HG03432 (cell line): ENCODE data around the gene ADAT3.

ENCODE experiments used
- ATAC-seq: cut with Tn5 transposase; IDR thresholded peaks from one replicate; pipeline ENCODE4 v1.9.1; 2021; ENCODE audit warnings: mild to moderate bottlenecking, moderate library complexity; ENCODE audit not compliant: unreplicated experiment

ADAT3 gene

DNA sequence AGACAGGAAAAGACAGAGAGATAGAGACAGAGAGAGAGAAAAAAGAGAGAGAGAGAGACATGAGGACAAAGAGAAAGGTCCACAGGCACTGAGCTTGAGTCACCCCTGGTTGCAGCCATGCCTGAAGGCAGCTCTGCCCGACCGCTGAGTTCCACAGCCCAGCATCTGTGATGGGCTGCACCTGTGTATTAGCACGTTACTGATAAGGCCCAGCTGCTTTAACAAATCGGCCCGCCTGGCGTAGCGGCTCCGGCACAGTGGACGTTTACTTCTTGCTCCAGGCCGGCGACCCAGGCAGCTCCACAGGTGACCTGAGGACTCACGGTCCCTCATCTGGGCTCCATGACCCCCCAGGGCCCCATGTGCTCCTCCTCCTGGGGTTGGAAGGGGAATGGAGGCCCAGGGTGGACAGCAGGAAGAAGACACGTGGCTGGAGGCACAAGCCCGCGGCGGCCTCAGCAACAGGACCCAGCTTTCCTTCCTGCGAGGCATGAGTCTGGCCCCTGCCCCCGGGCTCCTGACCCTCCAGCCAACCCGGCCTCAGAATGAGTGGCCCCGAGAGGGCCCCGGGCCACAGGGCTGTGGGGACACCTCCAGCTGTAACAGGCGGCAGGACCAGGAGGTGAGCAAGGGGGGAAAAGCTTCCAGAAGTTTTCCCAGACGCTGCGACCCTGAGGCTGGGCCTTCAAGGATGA lies 31.9 kb downstream of the ADAT3 start:
- ATAC-seq: no peak

DNA sequence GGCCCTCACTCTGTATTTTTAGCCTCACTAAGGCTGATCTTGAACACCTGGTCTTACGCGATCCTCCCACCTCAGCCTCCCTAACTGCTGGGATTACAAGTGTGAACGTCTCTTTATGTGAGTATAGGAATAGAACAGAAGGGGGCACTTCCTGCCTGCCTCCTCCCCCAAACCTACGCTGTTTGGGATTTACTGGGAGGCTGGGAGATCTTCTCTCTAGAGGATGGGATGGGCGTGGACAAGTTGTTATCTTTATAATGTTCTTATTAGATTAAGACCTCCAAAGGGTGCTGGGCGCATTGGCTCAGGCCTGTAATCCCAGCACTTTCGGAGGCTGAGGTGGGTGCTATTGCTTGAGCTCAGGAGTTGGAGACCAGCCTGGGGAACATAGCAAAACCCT lies 32.9 kb downstream of the ADAT3 start:
- no peak for ATAC-seq

DNA sequence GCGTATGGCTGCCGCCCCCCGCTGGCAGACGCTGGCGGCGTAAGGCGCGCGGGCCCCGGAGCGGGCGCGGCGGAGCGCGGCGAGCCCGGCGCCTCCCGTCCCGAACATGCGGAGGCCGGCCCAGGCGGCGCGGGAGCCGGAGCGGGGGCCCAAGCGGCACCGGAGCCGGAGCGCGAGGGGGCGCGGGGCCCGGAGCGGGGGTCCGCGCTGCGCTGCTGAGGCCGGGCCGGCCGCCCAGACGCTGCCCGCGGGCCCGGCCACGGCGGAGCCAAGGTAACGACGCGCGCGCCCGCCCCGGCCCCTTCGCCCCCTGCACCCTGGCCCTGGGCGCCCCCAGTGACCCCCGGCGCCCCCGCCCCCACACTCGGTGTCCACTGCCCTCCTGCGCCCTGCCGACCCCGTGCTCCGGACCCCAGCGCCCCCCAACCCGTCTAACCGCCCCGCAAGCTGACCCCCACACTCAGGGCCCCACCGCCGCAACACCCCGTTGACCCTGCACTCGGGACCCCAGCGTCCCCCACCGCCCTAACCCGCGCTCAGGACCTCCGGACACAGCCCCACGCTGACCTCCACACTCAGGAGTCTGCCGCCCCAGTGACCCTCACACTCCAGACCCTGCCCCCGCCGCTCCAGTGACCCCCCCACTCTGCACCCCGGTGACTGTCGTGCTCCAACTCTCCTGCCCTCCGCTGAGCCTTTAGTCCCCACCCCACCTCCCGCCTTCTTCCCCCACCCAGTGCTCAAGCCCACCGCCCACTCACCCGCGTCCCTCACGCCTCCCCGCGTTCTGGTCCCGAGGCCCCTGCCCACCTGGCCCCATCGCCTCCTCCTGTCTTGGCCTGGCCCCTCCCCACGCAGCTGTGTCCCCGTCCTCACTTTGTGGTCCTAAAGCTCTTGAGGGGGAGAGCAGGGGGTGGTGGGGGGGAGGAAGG lies 36.2 kb downstream of the ADAT3 start, which contains the start of gene CSNK1G2:
Gene CSNK1G2, plus strand, starts transcription at position 27 of the 932 bp plus-strand sequence. CDS start 28,601 bp downstream, outside the sequence.
- no peak for ATAC-seq

DNA sequence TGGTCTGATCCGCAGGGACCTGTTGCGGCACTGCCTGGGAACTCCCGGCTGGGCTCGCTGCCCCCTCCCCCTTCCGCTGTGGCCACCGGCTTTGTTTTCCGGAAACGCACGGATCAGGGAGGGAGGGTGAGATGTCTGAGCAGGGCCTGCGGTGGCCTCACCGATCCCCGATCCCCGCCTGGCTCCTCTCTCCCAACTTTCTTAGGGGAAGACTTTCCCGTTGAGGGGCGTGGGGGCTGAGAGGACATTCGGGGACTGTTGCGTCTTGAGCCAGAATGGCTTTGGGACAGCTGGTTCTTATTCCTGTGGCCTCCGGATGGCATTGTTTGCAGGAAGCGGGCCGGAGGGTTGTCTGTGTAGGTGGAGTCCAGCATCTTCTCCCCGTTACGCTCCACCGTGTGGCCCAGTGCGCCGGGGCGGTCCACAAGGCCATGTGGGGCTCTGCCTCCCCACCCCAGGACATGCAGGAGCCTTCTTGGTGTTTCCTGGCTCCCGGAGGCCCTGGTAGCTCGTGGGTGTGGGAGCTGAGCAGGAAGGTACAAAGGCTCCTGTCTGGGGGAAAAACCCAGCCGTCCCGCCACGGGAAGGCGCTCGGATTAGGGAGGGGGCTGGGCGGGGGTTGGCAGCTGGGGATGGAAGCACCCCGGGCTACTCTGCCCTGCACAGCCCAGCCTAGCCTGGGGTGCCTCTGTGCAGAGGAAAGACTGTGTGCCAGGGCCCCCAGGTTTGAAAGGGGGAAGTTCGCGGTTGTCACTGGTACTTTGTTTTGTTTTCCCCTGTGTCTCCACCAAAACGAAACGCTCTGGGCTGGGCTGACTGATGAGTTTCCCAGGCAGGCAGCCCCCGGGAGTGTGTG lies 37.1 kb downstream of the ADAT3 start:
- peak; percentile 35 for ATAC-seq

DNA sequence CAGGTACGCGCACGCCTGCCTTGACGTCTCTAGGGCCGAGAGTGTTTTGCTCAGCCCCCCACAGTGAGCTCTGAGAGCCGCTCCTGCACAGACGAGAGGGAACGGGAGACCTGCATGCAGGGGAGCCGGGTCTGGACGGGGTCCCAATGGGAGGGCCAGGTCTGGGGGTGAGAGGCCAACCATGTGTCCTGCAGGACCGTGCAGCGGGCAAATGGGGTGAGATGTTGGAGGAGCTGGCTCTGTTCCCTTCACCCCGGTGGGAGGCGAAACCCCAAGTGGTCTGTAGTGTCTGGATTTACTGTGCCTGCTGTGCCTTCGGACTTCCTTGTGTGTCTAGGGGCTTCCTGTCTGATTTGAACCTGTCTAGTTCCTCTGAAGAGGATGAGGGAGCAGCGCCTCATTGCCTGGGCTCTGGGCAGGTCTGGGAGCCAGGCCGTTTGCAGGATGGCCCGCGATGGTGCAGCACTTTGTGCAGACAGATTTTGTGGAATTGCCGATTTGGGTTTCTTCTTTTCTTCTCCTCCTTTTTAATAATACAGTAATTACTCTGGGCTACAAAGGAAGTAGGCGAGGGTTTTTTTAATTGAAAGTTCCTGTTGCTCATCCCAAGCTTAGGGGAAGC lies 37.8 kb downstream of the ADAT3 start:
- ATAC-seq: no peak

DNA sequence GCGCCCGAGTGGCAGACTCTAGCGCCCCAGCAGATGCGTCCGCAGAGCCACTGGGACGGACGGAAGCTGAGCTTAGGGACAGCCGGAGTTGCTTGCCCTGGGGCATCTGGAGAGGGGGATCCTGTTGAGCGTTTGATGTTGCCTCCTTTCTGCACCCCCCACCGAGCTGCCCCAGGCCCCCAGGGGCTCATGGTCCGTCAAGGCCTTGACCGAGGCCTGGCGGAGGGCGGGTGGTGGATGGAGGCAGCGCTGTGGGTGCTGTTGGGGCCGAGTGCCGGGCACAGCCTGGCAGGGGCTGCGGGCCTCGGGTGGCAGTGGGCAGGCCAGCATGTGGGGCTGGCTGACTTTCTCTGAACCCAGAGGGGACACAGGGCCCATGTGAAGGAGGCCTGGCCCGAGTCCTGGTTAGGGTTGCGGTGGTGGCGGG lies 38.5 kb downstream of the ADAT3 start:
- no peak for ATAC-seq

DNA sequence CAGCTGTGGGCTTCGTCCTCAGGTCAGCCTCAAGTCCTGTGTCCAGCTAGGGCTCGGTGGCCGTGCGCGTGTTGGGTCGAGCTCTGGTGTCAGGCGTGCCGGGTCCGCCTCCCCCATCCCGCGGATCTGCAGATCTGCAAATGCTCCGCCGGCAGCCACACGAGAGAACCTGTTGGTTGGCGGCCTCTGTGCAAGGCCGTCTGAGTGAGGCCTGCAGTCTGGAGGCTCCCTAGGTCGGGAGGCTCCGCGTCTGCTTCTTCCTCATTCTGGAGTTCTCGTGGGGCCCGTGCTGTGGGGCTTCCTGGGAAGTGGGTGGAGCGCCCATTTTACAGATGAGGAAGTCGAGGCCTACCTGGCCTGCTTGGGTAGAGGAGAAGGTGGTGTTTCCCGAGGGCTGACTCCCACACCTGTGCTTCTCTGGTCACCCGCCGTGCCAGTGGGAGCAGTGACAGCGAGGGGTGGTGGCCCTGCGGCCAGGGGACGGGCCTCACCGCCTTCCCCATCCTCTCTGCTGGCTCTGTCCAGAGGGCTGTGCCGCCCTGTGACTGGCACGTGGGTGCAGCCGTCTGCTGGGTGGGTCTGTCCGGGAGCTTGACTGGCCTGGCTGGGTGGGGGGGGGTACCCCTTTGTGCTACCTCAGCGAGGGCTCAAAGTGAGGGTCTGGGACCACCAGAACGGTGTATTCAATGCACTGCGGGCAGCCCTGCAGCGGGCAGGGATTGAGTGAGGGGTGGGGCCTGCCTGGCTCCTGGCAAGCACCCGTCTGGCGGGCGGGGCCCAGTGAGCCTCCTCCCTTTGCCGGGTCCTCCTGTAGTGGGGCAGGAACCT lies 39.1 kb downstream of the ADAT3 start:
- no peak for ATAC-seq

DNA sequence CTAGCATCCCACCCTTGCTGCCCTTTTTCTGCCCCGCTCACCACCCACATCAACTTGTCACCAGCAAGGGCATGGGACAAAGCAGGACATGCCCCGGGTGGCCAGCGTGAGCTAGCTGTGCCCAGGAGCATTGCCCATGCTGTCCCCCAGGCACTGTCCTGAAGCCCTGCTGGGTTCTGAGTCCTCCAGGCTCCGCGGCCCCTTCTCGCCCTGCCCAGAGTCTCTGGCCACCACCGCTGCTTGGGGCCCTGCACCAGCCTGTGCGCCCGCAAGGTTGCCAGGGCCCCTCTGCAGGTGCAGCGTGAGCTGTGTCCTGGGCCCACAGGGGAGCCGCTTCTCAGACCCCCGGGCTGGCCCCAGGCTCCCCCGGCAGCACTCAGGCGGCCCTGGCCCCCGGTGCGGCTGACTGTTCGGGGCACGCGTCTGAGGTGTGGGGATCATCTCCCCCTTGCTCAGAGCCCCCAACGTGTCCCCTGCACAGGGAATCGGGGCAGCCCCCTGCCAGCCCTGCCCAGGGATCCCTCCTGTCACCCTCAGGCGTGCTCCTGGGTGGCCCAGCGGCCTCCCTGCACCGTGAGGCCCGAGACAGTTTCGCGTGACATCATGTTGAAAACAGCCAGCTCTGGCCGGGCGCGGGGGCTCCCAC lies 39.8 kb downstream of the ADAT3 start:
- no peak for ATAC-seq

DNA sequence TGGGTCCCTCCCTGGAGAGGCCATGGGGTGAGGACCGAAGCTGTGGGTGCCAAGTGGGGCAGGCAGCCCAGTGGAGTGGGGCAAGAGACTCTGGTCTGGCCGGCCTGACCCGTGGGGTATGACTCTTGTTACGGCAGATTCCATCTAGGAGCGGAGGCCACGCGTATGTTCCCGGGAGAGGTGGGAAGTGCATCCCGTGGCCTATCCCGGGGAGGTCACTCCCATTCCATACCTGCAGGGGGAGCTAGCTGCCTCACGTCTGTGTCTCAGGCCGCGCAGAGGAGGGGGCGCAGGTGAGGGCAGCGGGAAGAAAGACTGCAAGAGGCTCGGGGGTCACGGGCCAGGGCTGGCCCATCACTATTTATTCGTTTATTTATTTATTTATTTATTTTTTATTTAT lies 40.7 kb downstream of the ADAT3 start:
- ATAC-seq: no peak

DNA sequence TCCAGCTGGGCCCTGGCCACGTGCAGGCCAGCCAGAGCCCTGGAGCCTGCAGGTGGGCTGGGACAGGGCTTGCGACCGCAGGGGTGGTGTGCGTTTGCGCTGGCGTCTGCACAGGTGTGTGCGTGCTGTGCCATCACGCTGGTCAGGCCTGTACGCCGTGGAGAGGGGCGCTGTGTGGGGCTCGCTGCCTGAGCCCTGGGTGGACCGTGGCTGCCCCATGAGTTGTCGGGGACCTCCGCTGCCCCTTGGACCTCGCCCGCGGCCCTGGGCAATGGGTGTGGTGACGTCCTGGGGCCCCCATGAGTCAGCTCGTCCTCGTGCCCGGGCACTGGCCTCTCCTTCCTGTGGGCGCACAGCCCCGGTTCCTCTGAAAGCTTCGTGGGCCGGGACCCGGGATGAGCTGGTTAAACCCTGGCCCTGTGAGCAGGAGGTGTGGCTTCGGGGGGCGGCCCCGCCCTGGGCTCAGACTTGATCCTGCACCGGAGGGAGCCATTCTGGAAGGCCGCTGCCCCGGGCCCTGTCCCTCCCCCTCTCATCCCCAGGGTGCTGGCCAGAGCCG lies 42.5 kb downstream of the ADAT3 start:
- no peak for ATAC-seq

DNA sequence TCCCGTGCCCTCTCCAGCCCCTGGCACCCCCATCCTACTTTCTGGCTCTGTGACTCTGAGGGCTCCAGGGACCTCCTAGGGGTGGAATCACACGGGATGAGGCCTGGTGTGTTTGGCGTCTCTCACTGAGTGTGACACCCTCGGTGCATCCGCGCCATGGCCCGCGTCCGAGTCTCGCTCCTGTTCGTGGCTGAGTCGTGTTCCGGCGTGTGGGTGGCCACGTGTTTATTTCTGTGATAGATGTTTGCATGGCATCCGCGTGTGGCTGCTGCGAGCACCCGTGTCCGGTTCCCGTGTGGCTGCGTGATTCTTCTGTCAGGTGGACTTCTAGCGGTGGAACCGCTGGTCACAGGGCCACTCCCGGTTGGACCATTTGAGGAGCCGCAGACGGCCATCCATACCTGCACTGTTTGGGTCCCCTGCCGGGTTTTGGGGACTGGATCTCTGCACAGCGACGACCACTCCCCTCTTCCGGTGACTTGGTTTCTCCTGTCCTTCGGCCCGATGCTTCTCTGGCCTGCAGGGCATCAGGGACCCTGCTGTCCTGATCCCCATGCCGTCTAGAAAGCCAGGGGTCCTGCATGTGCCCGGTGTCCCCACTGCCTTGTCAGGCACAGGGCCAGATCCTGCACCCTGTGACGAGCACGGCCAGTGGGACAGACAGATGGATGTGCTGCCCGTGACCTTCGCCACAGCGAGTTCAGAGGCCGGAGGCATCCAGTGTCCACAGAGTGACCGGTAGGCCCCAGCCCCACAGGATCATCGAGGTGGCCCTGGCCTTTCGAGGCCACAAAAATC lies 44.3 kb downstream of the ADAT3 start:
- ATAC-seq: no peak

DNA sequence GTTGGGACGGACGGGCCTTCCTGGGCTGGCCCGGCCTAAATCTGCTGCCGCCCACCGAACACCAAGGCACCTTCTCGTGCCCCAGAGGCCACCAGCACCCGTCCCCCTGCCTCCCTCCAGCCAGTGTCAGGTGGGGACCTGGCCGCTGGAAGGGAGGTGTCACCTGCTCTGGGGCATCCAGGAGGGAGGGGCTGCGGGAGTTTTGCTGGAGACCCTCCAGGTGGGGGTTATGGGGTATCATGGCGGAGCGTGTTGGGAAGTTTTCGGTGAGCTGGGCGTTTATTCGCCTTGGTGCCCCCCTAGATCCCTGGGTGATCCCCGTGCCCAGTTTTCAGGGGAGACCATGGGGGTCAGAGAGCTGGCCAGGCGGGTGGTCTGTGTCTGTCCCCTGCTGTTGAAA lies 45.4 kb downstream of the ADAT3 start:
- ATAC-seq: no peak

DNA sequence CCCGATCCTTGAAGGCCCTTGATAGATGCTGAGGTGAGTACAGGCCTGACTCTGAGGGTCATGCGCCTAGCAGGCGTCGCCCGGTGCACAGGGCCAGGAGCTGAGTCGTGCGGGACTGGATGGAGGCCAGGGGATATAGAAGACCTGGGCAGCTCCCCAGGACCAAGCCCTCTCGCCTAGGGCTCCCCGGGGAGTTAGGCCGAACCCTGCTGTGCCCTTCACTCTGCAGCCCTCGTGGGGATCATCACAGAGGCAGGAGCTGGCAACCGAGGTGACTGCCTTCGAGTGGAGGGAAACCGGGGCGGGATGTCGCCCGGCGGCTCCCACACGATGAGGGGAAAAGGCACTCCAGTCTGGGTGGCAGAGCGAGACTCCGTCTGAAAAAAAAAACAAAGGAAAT lies 47.4 kb downstream of the ADAT3 start:
- ATAC-seq: no peak

DNA sequence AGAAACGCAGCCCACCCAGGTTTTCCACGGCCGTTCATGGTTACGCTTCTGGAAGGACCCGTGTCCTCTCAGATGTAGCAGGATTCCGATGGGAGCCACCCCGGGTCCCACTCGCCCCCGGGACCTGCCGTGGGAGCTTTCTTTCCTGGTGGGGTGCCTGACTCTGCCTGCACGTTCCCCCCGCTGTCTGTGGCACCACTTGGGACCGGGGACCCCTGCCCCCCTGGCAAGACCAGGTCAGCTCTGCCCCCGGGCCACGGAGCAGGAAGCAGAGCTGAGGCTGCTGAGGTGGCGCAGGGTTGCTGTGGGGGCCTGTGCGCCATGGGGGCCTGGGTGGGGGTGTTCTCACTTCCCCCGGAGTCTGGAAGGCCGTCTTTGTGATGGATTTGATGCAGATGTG lies 47.8 kb downstream of the ADAT3 start:
- no peak for ATAC-seq

DNA sequence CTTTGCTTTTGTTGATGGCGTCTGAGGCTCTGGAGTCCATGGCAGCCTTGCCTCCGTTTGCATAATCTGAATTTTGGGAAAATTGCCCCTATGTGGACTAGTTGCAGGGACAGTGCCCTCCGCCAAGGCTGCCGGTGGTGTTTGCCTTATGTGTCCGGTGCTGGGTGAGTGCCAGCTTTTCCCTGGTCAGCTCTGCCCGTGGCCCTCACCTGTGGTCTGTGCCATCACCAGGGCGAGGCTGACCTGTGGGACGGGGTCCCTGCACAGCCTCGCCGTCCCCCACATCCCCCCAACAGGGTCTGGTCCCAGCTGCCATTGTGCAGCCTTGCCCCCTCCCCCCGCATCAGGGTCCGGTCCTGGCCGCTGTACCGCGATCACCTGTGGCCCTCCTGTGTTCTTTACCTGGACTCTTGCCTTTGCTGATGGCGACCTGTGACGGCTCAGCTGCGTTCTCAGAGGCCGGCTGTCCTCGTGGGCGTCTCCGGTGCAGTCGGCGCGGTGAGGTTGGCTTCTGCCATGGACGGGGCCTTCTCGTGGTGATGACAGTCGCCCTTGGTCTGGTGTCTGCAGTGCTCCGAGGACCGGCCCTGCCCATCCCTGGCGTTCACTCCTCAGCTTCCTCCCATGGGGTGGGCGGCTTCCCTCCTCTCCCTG lies 48.4 kb downstream of the ADAT3 start:
- ATAC-seq: no peak

DNA sequence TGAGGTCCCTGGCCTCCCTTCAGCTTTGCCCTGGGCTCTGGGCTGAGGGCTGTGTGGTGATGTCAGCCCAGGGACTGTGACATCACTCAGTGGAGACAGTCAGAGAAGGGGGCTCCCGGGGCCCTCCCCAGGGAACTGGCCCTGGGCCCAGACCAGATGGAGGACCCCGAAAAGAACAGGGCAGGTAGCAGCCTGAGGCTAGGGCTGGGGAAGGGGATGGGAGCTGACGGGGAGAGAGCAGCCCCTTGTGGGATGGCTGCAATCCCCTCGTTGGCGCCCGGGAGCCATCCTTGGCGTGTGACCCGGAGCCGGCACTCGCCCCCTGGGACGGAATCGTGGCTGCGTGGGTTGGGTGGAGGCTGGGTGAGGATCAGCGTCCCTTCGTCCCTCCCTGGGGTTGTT lies 49.3 kb downstream of the ADAT3 start:
- ATAC-seq: no peak
